Heart right ventricle (tissue), 16 donors: ENCODE data around the gene KLK13. TPM values are rescaled to one million over a fixed set of nuclear protein-coding genes. Genes with fewer than 3 reads are reported as not detected.

Source experiments
- ATAC-seq, 8 donors: fragments of 200-7000 bp; cut with Tn5 transposase; one replicate each; pipeline ENCODE4 v1.9.1; 2020; ENCODE audit warnings: mild to moderate bottlenecking in 8 of 8, moderate library complexity in 8 of 8, moderate number of reproducible peaks in 1 of 8
- DNase-seq, 2 donors: peaks; one replicate each; pipeline ENCODE4 v3.0.0-alpha.2; 2020
- H3K27ac ChIP-seq, 10 donors: fragments of 200-600 bp; sonication (generic) in 2 of 10; one replicate each; pipeline versions ENCODE4 v1.5.0 to v1.8.0; 2020 to 2022; ENCODE audit warnings: mild to moderate bottlenecking in 3 of 10
- H3K27me3 ChIP-seq, 7 donors: fragments of 200-600 bp; one replicate each; pipeline ENCODE4 v1.8.0; 2021 to 2022; ENCODE audit warnings: mild to moderate bottlenecking in 2 of 7
- H3K36me3 ChIP-seq, 9 donors: fragments of 200-600 bp; sonication (generic) in 1 of 9; one replicate each; pipeline versions ENCODE4 v1.5.0 to v1.8.0; 2020 to 2022; ENCODE audit warnings: mild to moderate bottlenecking in 2 of 9
- H3K4me1 ChIP-seq, 9 donors: fragments of 200-600 bp; sonication (generic) in 1 of 9; one replicate each; pipeline versions ENCODE4 v1.5.0 to v1.8.0; 2020 to 2022; ENCODE audit warnings: mild to moderate bottlenecking in 4 of 9
- H3K4me3 ChIP-seq, 10 donors: fragments of 200-600 bp; sonication (generic) in 2 of 10; one replicate each; pipeline versions ENCODE4 v1.5.0 to v1.8.0; 2020 to 2022; ENCODE audit warnings: mild to moderate bottlenecking in 7 of 10, moderate library complexity in 2 of 10
- H3K9me3 ChIP-seq, 11 donors: fragments of 200-600 bp in 10 of 11; sonication (generic) in 2 of 11; one replicate each; pipeline versions ENCODE4 v1.5.0 to v1.8.0; 2013 to 2022; ENCODE audit warnings: mild to moderate bottlenecking in 2 of 11, control low read depth in 1 of 11, moderate library complexity in 1 of 11
- CTCF ChIP-seq, 9 donors: fragments of 200-600 bp; sonication (generic) in 2 of 9; IDR thresholded peaks; one replicate each; pipeline versions ENCODE4 v1.5.0 to v1.8.0; 2021 to 2022; ENCODE audit warnings: antibody characterized with exemption in 9 of 9, mild to moderate bottlenecking in 5 of 9, moderate library complexity in 1 of 9
- WGBS, 2 donors: extraction: QIAGEN DNeasy Blood & Tissue Kit; methylation state at CpG; one replicate each; pipeline ENCODE4 v1.1.7; 2013; ENCODE audit warnings: inconsistent platforms in 1 of 2; 5-methylcytosine and 5-hydroxymethylcytosine counted together
- intact Hi-C, 10 donors: fragments of 100-400 bp; cut with DNase I; formaldehyde crosslinking; loops; one replicate each; pipeline versions ENCODE4 v1.11.1 to v1.14.2; 2022
- polyA plus RNA-seq, 2 donors: library from polyadenylated mRNA; stranded (reverse); fragments of 200-250 nt; gene quantifications; one replicate each; pipeline ENCODE4 v1.2.3, GENCODE V29; 2013
- total RNA-seq, 10 donors: library from RNA; stranded (reverse); fragmentation: NEBNext Ultra II Directional in 3 of 10; extraction: Animal tissue kit (Norgen Biotek cat#: 25700) in 3 of 10; gene quantifications; one replicate each; pipeline versions ENCODE4 v1.2.1 to v1.2.4, GENCODE V29; 2021 to 2023
- donor health status: Arrhythmogenic right ventricular cardiomyopathy.
- donor health status: ischemic (EF 13 %, LVEDD 7.1; RV severe dilation, severe dysfunction).
- donor health status: healthy with polysubstance abuse.
- donor health status: DM: no; HTN: yes; CAD: no.
- donor health status: DM: no; HTN: no; CAD: no.
- donor health status: ischemic (EF 25% LVEDD 6.9; RV normal size, moderate dysfunction).
- donor health status: ischemic (EF 25% LVEDD 5.7; RV mildly dilated, moderate dysfunction).
- donor health status: healthy.
- donor health status: DM: yes; HTN: yes; CAD: no.
- donor health status: Ischemic cardiomyopathy.
- donor health status: ischemic (EF 35%, LVEDD 5.7; RV mildly dilated, moderate dysfunction).
- donor health status: nonischemic (EF 11% LVEDD 7.7; RV severe dilation, severe dysfunction).
- donor health status: DM: yes; HTN: yes; CAD: no.
- donor health status: PGD.
- donor health status: ischemic (EF 29% LVEDD 5.4; RV normal size, mild dysfunction).
- donor health status: nonischemic (EF 23%, LVEDD 6.1; RV moderate dilation, normal function).

KLK13 gene
- total and polyA plus RNA-seq, 12 donors = 0.32 to 1.3 TPM; not detected in 10

- DNase-seq = no peak
- intact Hi-C loops = loop anchor here in 3 of 10 donors (5.0 to 10.0 kb wide), 4 partner anchors 56 to 148 kb away; partner anchors contain the start of gene KLK14 (in 1 of the 3)
- Histone ChIP-seq H3K4me1 (peaks cover 0 to 16% (median 0%) of the 10 kb centered on the region in 9 donors), H3K36me3 (no peaks in the 10 kb centered on the region), H3K27me3 (peaks cover 0 to 80% (median 43%) of the 10 kb centered on the region in 7 donors), H3K4me3 (peak within 1 kb of the TSS in 6 of 10 donors; percentile 7 to 41 (median 13)), H3K27ac (peak within 1 kb of the TSS in 3 of 10 donors; percentile 23 to 44 (median 42)), H3K9me3 (no peaks in the 10 kb centered on the region)
- ATAC-seq = peak in 2 of 8 donors; percentile 32 to 41
- TF ChIP-seq CTCF (IDR thresholded peaks at IDR 0.05) = no peak
- WGBS, 2 donors = 73 to 79% methylated on average over 7 to 11 of the region's 11 CpGs
Observed at GRCh38 chr19:51026554-51026831, 38.4 kb downstream of the KLK13 start, which contains the start of gene KLK11. KLK11 (minus strand) TSS chr19:51026616; CDS start chr19:51025631, 985 bp downstream.

GRCh38 chr19:51025809-51026553 is 38.9 kb downstream of the KLK13 start:
- ATAC-seq = peak in 7 of 8 donors; percentile 14 to 63 (median 31)
- intact Hi-C loops = loop anchor here in 3 of 10 donors (5.0 to 10.0 kb wide), 4 partner anchors 56 to 149 kb away; partner anchors contain the start of gene KLK14 (in 1 of the 3)
- peaks cover 0 to 79% (median 43%) of the 10 kb centered on the region in 7 donors for H3K27me3 ChIP-seq
- WGBS, 2 donors = 40 to 49% methylated on average over 18 of the region's 18 CpGs
- no peaks in the 10 kb centered on the region for H3K36me3 ChIP-seq
- peaks cover 0 to 16% (median 0%) of the 10 kb centered on the region in 9 donors for H3K4me1 ChIP-seq
- no peaks in the 10 kb centered on the region for H3K9me3 ChIP-seq
- no peak for DNase-seq
- peak overlapping the region in 3 of 10 donors; percentile 23 to 44 (median 42) for H3K27ac ChIP-seq
- TF ChIP-seq CTCF (IDR thresholded peaks at IDR 0.05) = no peak
- peak overlapping the region in 6 of 10 donors; percentile 7 to 41 (median 13) for H3K4me3 ChIP-seq

- Histone ChIP-seq H3K36me3 (no peaks in the 10 kb centered on the region), H3K9me3 (no peaks in the 10 kb centered on the region), H3K4me1 (peaks cover 0 to 16% (median 0%) of the 10 kb centered on the region in 9 donors), H3K27ac (peak overlapping the region in 1 of 10 donors; percentile 44), H3K27me3 (peaks cover 0 to 74% (median 44%) of the 10 kb centered on the region in 7 donors), H3K4me3 (no peak overlapping the region)
- no peak for TF ChIP-seq CTCF (IDR thresholded peaks at IDR 0.05)
- no peak for ATAC-seq
- intact Hi-C loops = loop anchor here in 3 of 10 donors (5.0 to 10.0 kb wide), 4 partner anchors 57 to 149 kb away; partner anchors contain the start of gene KLK14 (in 1 of the 3)
- DNase-seq = no peak
- WGBS, 2 donors = 72 to 80% methylated on average over 6 of the region's 6 CpGs
Observed at GRCh38 chr19:51025401-51025800, 39.5 kb downstream of the KLK13 start.

- no peak for ATAC-seq
- Histone ChIP-seq H3K27ac (no peak overlapping the region), H3K27me3 (peaks cover 0 to 76% (median 49%) of the 10 kb centered on the region in 7 donors), H3K4me3 (no peak overlapping the region), H3K4me1 (peaks cover 0 to 19% (median 2%) of the 10 kb centered on the region in 9 donors), H3K36me3 (no peaks in the 10 kb centered on the region), H3K9me3 (no peaks in the 10 kb centered on the region)
- intact Hi-C loops = loop anchor here in 7 of 10 donors (5.0 to 10.0 kb wide), 6 partner anchors 57 to 150 kb away; partner anchors contain the start of gene KLK14 (in 1 of the 7)
- 55 to 57% methylated on average over 5 of the region's 5 CpGs for WGBS, 2 donors
- TF ChIP-seq CTCF (IDR thresholded peaks at IDR 0.05) = no peak
- DNase-seq = no peak
Observed at GRCh38 chr19:51024924-51025323, 40.0 kb downstream of the KLK13 start.
